Adrenal gland (tissue), 12 donors: Measurements from ENCODE around the gene IFT25. TPM values are rescaled to one million over a fixed set of nuclear protein-coding genes. Genes with fewer than 3 reads are reported as not detected.

ENCODE experiments used
- DNase-seq, 7 donors: peaks; one replicate each; pipeline ENCODE4 v3.0.0-alpha.2; 2019 to 2020
- H3K27ac ChIP-seq, 5 donors: fragments of 200-600 bp; sonication (generic) in 4 of 5; 1 replicate in 3 of 5; 2 replicates in 2 of 5; pipeline versions ENCODE4 v1.5.1 to v1.8.0; 2016 to 2020; ENCODE audit warnings: mild to moderate bottlenecking in 1 of 5
- H3K27me3 ChIP-seq: fragments of 200-600 bp; 2 replicates; pipeline ENCODE4 v1.8.0; 2021
- H3K36me3 ChIP-seq, 2 donors: fragments of 200-600 bp; replicated peaks in 1 of 2; 1 replicate in 1 of 2; 2 replicates in 1 of 2; pipeline versions ENCODE4 v1.5.1 to v1.8.0; 2018 to 2022
- H3K4me1 ChIP-seq, 2 donors: fragments of 200-600 bp; replicated peaks in 1 of 2; 1 replicate in 1 of 2; 2 replicates in 1 of 2; pipeline versions ENCODE4 v1.5.1 to v1.8.0; 2018 to 2021
- H3K4me3 ChIP-seq, 4 donors: fragments of 200-600 bp; sonication (generic) in 3 of 4; one replicate each; pipeline ENCODE4 v1.5.1; 2016 to 2018
- H3K9me3 ChIP-seq, 3 donors: fragments of 200-600 bp; sonication (generic) in 1 of 3; replicated peaks in 1 of 3; 1 replicate in 2 of 3; 2 replicates in 1 of 3; pipeline versions ENCODE4 v1.5.1 to v1.8.0; 2016 to 2021
- POLR2A ChIP-seq, 2 donors: fragments of 450-650 bp; IDR thresholded peaks; one replicate each; pipeline ENCODE4 v1.6.1; 2017; ENCODE audit warnings: antibody characterized with exemption in 2 of 2, mild to moderate bottlenecking in 2 of 2, moderate library complexity in 1 of 2
- WGBS, 4 donors: extraction: QIAGEN DNeasy Blood & Tissue Kit in 2 of 4; methylation state at CpG; one replicate each; pipeline versions ENCODE4 v1.1.5 to v1.1.7; 2013 to 2017; 5-methylcytosine and 5-hydroxymethylcytosine counted together
- intact Hi-C, 2 donors: fragments of 100-400 bp; cut with DNase I; formaldehyde crosslinking; loops; one replicate each; pipeline versions ENCODE4 v1.14.1 to v1.15.0; 2022 to 2023
- polyA plus RNA-seq, 3 donors: library from polyadenylated mRNA; stranded (reverse); fragments of 200-250 nt in 2 of 3; fragments of 350-450 nt in 1 of 3; fragmentation: Illumina TruSeq in 1 of 3; extraction: RNeasy Lipid Tissue Mini Kit (QIAGEN cat#74804) in 1 of 3; gene quantifications; one replicate each; pipeline ENCODE4 v1.2.3, GENCODE V29; 2013 to 2014
- total RNA-seq, 9 donors: library from RNA; depleted of rRNA in 4 of 9; stranded (reverse); fragments of >200 nt in 4 of 9; fragments of 120-200 nt in 1 of 9; fragmentation: NEBNext Ultra II Directional in 1 of 9; extraction: Animal tissue kit (Norgen Biotek cat#: 25700) in 1 of 9; gene quantifications; one replicate each; pipeline versions ENCODE4 v1.1.0 to v1.2.4, GENCODE V29; 2013 to 2023
- TF ChIP-seq, protein P1 (sequence below), 6 experiments: fragments of 450-650 bp in 4 of 6; fragments of 200-600 bp in 2 of 6; sonication (generic) in 1 of 6; IDR thresholded peaks; 1 replicate in 5 of 6; 2 replicates in 1 of 6; pipeline versions ENCODE4 v1.5.1 to v1.8.0; 2016 to 2021; ENCODE audit warnings: antibody characterized with exemption in 6 of 6, mild to moderate bottlenecking in 2 of 6, moderate library complexity in 1 of 6
- donor health status: healthy with polysubstance abuse.
- donor health status: Bipolar disorder and iron deficiency.
- donor health status: DM: yes; HTN: yes; CAD: no.
- donor health status: DM: no; HTN: no; CAD: no.
- donor health status: DM: no; HTN: no; CAD: no.
- donor health status: DM: yes; HTN: yes; CAD: no.

The IFT25 gene
- total and polyA plus RNA-seq, 12 donors = 7.2 to 53.1 (median 29.1) TPM

DNA sequence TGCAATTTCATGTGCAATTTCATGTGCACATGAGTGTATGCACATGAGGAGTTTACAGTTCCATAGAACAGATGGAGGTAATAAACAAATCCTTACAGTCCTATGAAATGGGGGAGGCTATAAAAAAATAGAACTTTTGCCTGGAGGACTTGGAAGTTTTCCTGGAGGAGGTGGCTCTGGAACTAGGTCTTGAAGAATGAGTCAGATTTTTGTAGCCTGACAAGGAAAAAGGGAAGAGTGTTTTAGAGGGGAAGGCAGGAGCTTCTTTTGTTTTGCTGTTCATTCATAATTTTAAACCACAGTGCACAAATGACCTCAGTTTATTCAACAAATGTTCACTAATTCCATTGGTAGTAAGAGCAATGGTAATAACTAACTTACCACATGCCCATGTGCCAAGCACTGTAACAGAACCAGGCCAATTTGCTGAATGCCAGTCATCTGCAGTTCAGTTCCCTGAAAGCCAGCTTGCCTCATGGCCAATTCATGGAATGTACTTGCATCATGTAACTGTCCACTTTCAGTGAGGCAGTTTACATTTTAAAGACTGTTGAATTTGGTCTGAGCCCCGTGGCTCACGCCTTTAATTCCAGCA, 48.8 kb downstream of the IFT25 start:
- peak overlapping the region in 4 of 5 donors; percentile 39 to 67 (median 52) for H3K27ac ChIP-seq
- no peaks in the 10 kb centered on the region for H3K36me3 ChIP-seq
- TF ChIP-seq POLR2A (IDR thresholded peaks at IDR 0.05) = no peak
- TF ChIP-seq, protein P1, sequence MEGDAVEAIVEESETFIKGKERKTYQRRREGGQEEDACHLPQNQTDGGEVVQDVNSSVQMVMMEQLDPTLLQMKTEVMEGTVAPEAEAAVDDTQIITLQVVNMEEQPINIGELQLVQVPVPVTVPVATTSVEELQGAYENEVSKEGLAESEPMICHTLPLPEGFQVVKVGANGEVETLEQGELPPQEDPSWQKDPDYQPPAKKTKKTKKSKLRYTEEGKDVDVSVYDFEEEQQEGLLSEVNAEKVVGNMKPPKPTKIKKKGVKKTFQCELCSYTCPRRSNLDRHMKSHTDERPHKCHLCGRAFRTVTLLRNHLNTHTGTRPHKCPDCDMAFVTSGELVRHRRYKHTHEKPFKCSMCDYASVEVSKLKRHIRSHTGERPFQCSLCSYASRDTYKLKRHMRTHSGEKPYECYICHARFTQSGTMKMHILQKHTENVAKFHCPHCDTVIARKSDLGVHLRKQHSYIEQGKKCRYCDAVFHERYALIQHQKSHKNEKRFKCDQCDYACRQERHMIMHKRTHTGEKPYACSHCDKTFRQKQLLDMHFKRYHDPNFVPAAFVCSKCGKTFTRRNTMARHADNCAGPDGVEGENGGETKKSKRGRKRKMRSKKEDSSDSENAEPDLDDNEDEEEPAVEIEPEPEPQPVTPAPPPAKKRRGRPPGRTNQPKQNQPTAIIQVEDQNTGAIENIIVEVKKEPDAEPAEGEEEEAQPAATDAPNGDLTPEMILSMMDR (IDR thresholded peaks at IDR 0.05) = no peak
- no peak overlapping the region for H3K4me3 ChIP-seq
- no peaks in the 10 kb centered on the region for H3K9me3 ChIP-seq
- H3K27me3 ChIP-seq = no peaks in the 10 kb centered on the region
- DNase-seq = peak in 4 of 7 donors; percentile 15 to 63 (median 46)
- 50 to 75% (median 65%) methylated on average over 2 of the region's 2 CpGs for WGBS, 4 donors
- intact Hi-C loops = loop anchor here in 1 of 2 donors (10.0 kb wide), 1 partner anchor 48 kb away; the partner anchor contains the start of genes IFT25 and LRRC42
- H3K4me1 ChIP-seq = peaks cover 31 to 32% of the 10 kb centered on the region in 2 donors

DNA sequence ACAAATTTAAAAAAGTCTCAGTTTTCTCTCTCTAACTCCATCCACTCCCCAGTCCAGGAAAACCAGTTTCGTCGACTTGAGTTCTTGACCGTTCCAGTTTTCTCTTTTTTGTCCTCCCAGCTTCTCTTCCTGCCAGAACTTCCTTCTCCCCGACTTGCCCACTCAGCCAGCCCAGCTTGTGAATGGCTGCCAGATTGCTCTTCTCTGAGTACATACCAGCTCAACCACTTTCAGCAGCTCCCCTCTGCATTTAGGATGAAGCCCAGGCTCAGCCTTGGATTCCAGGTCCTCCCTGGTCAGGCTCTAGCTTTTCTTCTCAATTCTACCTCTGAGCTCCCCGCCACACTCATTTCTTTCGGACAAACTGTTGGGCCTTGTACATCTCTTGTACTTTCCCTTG, 50.1 kb downstream of the IFT25 start:
- H3K27me3 ChIP-seq = no peaks in the 10 kb centered on the region
- peaks cover 32 to 35% of the 10 kb centered on the region in 2 donors for H3K4me1 ChIP-seq
- no peaks in the 10 kb centered on the region for H3K9me3 ChIP-seq
- no peak for TF ChIP-seq POLR2A (IDR thresholded peaks at IDR 0.05)
- TF ChIP-seq, protein P1 (IDR thresholded peaks at IDR 0.05) = no peak
- no peak overlapping the region for H3K4me3 ChIP-seq
- H3K27ac ChIP-seq = no peak overlapping the region
- WGBS, 4 donors = 79 to 81% (median 80%) methylated on average over 6 of the region's 6 CpGs
- intact Hi-C loops = loop anchor here in 1 of 2 donors (10.0 kb wide), 1 partner anchor 49 kb away; the partner anchor contains the start of genes IFT25 and LRRC42
- no peaks in the 10 kb centered on the region for H3K36me3 ChIP-seq
- DNase-seq = no peak

DNA sequence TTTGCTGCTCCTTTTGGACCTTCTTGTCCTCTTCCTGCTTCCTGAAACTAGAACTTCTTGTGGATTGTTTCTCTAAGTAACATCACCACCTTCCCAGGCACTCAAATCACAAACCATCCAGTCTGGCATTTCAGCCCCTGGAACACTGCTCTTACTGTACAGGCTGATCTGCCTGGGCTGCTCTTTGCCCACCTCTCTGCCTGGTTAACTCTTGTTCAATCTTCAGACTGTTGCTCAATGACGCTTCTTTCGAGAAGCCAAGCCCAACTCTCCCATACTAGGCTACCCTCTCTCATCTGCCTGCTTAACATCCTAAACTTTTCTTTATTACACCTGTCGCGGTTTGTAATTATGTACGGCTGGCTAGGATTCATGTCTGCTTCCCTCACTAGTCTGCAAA, 50.9 kb downstream of the IFT25 start:
- H3K4me1 ChIP-seq = peaks cover 32 to 37% of the 10 kb centered on the region in 2 donors

DNA sequence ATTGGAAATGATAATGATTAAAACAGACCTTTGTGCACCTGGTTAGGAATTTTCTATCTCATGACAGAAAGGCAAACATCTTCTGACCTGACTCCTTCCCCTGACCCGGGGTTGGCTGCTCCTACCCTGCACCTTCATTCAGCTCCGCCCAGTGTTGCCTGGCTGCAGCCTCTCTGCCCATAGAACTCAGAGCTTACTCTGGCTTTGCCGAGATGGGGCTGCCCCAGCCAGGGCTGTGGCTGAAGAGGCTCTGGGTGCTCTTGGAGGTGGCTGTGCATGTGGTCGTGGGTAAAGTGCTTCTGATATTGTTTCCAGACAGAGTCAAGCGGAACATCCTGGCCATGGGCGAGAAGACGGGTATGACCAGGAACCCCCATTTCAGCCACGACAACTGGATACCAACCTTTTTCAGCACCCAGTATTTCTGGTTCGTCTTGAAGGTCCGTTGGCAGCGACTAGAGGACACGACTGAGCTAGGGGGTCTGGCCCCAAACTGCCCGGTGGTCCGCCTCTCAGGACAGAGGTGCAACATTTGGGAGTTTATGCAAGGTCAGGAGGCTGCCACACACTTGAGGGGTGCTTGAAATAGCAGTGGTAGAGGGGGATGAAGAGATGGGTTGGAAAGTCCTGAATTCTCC, 51.4 kb downstream of the IFT25 start, which contains the start of gene DIO1:
DIO1 (plus strand) TSS at position 189 of the 638 bp plus-strand sequence; CDS start at position 213, 24 bp downstream.
- H3K4me3 ChIP-seq = no peak within 1 kb of the TSS
- peaks cover 28 to 34% of the 10 kb centered on the region in 2 donors for H3K4me1 ChIP-seq
- WGBS, 4 donors = 82 to 87% (median 85%) methylated on average over 12 to 14 of the region's 14 CpGs
- H3K9me3 ChIP-seq = no peaks in the 10 kb centered on the region
- no peaks in the 10 kb centered on the region for H3K27me3 ChIP-seq
- peak within 1 kb of the TSS in 2 of 5 donors; percentile 8 to 44 for H3K27ac ChIP-seq
- intact Hi-C loops = loop anchor here in 1 of 2 donors (10.0 kb wide), 1 partner anchor 51 kb away; the partner anchor contains the start of genes IFT25 and LRRC42
- TF ChIP-seq, protein P1 (IDR thresholded peaks at IDR 0.05) = no peak
- no peak for TF ChIP-seq POLR2A (IDR thresholded peaks at IDR 0.05)
- H3K36me3 ChIP-seq = no peaks in the 10 kb centered on the region
- DNase-seq = peak in 1 of 7 donors; percentile 38

More for the DNA sequence above, 50.9 kb downstream of the IFT25 start:
- Histone ChIP-seq H3K27me3 (no peaks in the 10 kb centered on the region), H3K4me3 (no peak overlapping the region), H3K36me3 (no peaks in the 10 kb centered on the region), H3K9me3 (no peaks in the 10 kb centered on the region), H3K27ac (no peak overlapping the region)
- WGBS, 4 donors = 93 to 97% (median 94%) methylated on average over 5 of the region's 5 CpGs
- peak in 1 of 7 donors; percentile 11 for DNase-seq
- TF ChIP-seq, protein P1 (IDR thresholded peaks at IDR 0.05) = no peak
- TF ChIP-seq POLR2A (IDR thresholded peaks at IDR 0.05) = no peak
- intact Hi-C loops = loop anchor here in 1 of 2 donors (10.0 kb wide), 1 partner anchor 50 kb away; the partner anchor contains the start of genes IFT25 and LRRC42
